Keratinocyte (primary cell): ENCODE results near the gene CYP46A1. TPM values are rescaled to one million over a fixed set of nuclear protein-coding genes. Genes with fewer than 3 reads are reported as not detected.

Experiments
- DNase-seq: peaks from one replicate; pipeline ENCODE4 v3.0.0-alpha.2; 2011; ENCODE audit warnings: low read depth, missing footprints, low spot score
- FAIRE-seq: peaks from 2 replicates; lab custom pipeline; 2011; peaks lifted over from hg19 to GRCh38; lab: Jason Lieb, UNC
- H2AFZ ChIP-seq: 2 replicates; pipeline ENCODE4 v1.6.0; 2012; ENCODE audit warnings: low read length, control low read depth, inconsistent platforms; ENCODE audit not compliant: control insufficient read depth
- H3K27ac ChIP-seq: 2 replicates; pipeline ENCODE4 v1.5.1; 2011; ENCODE audit warnings: low read length; ENCODE audit not compliant: control insufficient read depth, insufficient read depth
- H3K27me3 ChIP-seq: 3 replicates; pipeline ENCODE4 v1.6.0; 2011; ENCODE audit warnings: low read length; ENCODE audit not compliant: control insufficient read depth, insufficient read depth; ENCODE audit errors: extremely low read depth
- H3K36me3 ChIP-seq, 2 experiments: 2 replicates in 1 of 2; 3 replicates in 1 of 2; pipeline ENCODE4 v1.5.1; 2011; ENCODE audit warnings: low read length in 2 of 2, mild to moderate bottlenecking in 1 of 2; ENCODE audit not compliant: control insufficient read depth in 2 of 2, insufficient read depth in 2 of 2; ENCODE audit errors: extremely low read depth in 1 of 2
- H3K4me1 ChIP-seq: 3 replicates; pipeline ENCODE4 v1.5.1; 2011; ENCODE audit warnings: low read length; ENCODE audit not compliant: control insufficient read depth, insufficient read depth; ENCODE audit errors: extremely low read depth
- H3K4me2 ChIP-seq: 3 replicates; pipeline ENCODE4 v1.6.0; 2011; ENCODE audit warnings: low read depth, low read length; ENCODE audit not compliant: control insufficient read depth, insufficient read depth; ENCODE audit errors: extremely low read depth
- H3K4me3 ChIP-seq, 3 experiments: fragments of 200-600 bp in 1 of 3; sonication (generic) in 1 of 3; 2 replicates in 2 of 3; 3 replicates in 1 of 3; pipeline ENCODE4 v1.5.1; 2011 to 2016; ENCODE audit warnings: low read length in 3 of 3, mild to moderate bottlenecking in 3 of 3, control low read depth in 2 of 3, inconsistent platforms in 1 of 3, low read depth in 1 of 3, mixed read lengths in 1 of 3, mixed run types in 1 of 3, moderate library complexity in 1 of 3; ENCODE audit not compliant: control insufficient read depth in 2 of 3, insufficient read depth in 2 of 3; ENCODE audit errors: extremely low read depth in 1 of 3
- H3K79me2 ChIP-seq: 2 replicates; pipeline ENCODE4 v1.6.0; 2012; ENCODE audit warnings: low read length; ENCODE audit not compliant: control insufficient read depth, insufficient read depth
- H3K9ac ChIP-seq: 3 replicates; pipeline ENCODE4 v1.6.0; 2011; ENCODE audit warnings: low read length; ENCODE audit not compliant: control insufficient read depth, insufficient read depth; ENCODE audit errors: extremely low read depth
- H3K9me1 ChIP-seq: 3 replicates; pipeline ENCODE4 v1.6.0; 2011; ENCODE audit warnings: low read length; ENCODE audit not compliant: control insufficient read depth, insufficient read depth; ENCODE audit errors: extremely low read depth
- H3K9me3 ChIP-seq: 2 replicates; pipeline ENCODE4 v1.5.1; 2012; ENCODE audit warnings: low read depth, low read length; ENCODE audit not compliant: control insufficient read depth
- H4K20me1 ChIP-seq: 3 replicates; pipeline ENCODE4 v1.6.0; 2011; ENCODE audit warnings: low read length; ENCODE audit not compliant: control insufficient read depth, insufficient read depth; ENCODE audit errors: extremely low read depth
- CTCF ChIP-seq, 3 experiments: IDR thresholded peaks in 1 of 3; conservative IDR thresholded peaks in 1 of 3; optimal IDR thresholded peaks in 1 of 3; 2 replicates in 2 of 3; 3 replicates in 1 of 3; pipeline versions ENCODE3 to v1.5.1; 2011; ENCODE audit warnings: low read length in 3 of 3, mild to moderate bottlenecking in 3 of 3, moderate library complexity in 2 of 3, control low read depth in 1 of 3, inconsistent platforms in 1 of 3; ENCODE audit not compliant: insufficient read depth in 2 of 3; ENCODE audit errors: extremely low read depth in 1 of 3
- EZH2 ChIP-seq: IDR thresholded peaks from one replicate; pipeline ENCODE4 v1.6.1; 2012; ENCODE audit warnings: inconsistent platforms, mild to moderate bottlenecking, low read length, moderate library complexity
- dilution Hi-C: fragments of 300-500 bp; cut with MboI; formaldehyde crosslinking; loops from one replicate; pipeline ENCODE4 v1.7.0; 2020; ENCODE audit warnings: low sequenced_read_pairs; ENCODE audit not compliant: extremely low pct_ligation_motif_present
- polyA plus RNA-seq, 5 experiments: library from polyadenylated mRNA; depleted of rRNA in 3 of 5; stranded (reverse) in 3 of 5; stranded (forward) in 1 of 5; unstranded in 1 of 5; fragments of >200 nt; gene quantifications; 1 replicate in 1 of 5; 2 replicates in 3 of 5; 3 replicates in 1 of 5; pipeline versions ENCODE4 v1.2.1 to v1.2.3, GENCODE V29; 2011 to 2012; ENCODE audit warnings: missing spikeins in 2 of 5, low read depth in 1 of 5, low replicate concordance in 1 of 5

Gene CYP46A1
- polyA plus RNA-seq, 1 donor (not counting 4 experiments of a cell fraction or from before 2014, with no cell fraction given) = 0.01 TPM

- Histone ChIP-seq H4K20me1 (no peaks in the 10 kb centered on the region), H3K27me3 (peaks cover 9% of the 10 kb centered on the region), H3K36me3 (no peaks in the 10 kb centered on the region), H3K4me2 (no peak overlapping the region), H3K9ac (no peak overlapping the region), H3K27ac (no peak overlapping the region), H3K9me1 (no peaks in the 10 kb centered on the region), H3K4me3 (no peak overlapping the region), H2AFZ (no peak overlapping the region), H3K4me1 (peaks cover 42% of the 10 kb centered on the region), H3K79me2 (no peaks in the 10 kb centered on the region), H3K9me3 (no peaks in the 10 kb centered on the region)
- dilution Hi-C loops = no loop called here
- DNase-seq (no peak), FAIRE-seq (no peak)
- no peak for TF ChIP-seq EZH2
- no peak for TF ChIP-seq CTCF (optimal IDR thresholded peaks at IDR 0.05 in 1 of 3, IDR thresholded peaks at IDR 0.05 in 1 of 3, conservative IDR thresholded peaks at IDR 0.05 in 1 of 3; ENCODE audit: extremely low read depth in 1 of 3, insufficient read depth in 2 of 3, low read length in 3 of 3)
These were observed 65.9 kb downstream of the CYP46A1 start for GRCh38 chr14:99749763-99750715.

GRCh38 chr14:99750746-99751450 lies 66.8 kb downstream of the CYP46A1 start:
- no peak overlapping the region for H3K9ac ChIP-seq
- peaks cover 39% of the 10 kb centered on the region for H3K4me1 ChIP-seq
- H3K4me2 ChIP-seq = no peak overlapping the region
- no peaks in the 10 kb centered on the region for H3K9me3 ChIP-seq
- H3K27me3 ChIP-seq = peaks cover 9% of the 10 kb centered on the region
- no peak overlapping the region for H2AFZ ChIP-seq
- no peaks in the 10 kb centered on the region for H3K36me3 ChIP-seq
- TF ChIP-seq EZH2 (no peak), CTCF (optimal IDR thresholded peaks at IDR 0.05 in 1 of 3, IDR thresholded peaks at IDR 0.05 in 1 of 3, conservative IDR thresholded peaks at IDR 0.05 in 1 of 3; ENCODE audit: extremely low read depth in 1 of 3, insufficient read depth in 2 of 3, low read length in 3 of 3) (no peak)
- dilution Hi-C loops = no loop called here
- no peak overlapping the region for H3K27ac ChIP-seq
- no peak for FAIRE-seq
- no peaks in the 10 kb centered on the region for H3K9me1 ChIP-seq
- no peak for DNase-seq
- H3K79me2 ChIP-seq = no peaks in the 10 kb centered on the region
- no peaks in the 10 kb centered on the region for H4K20me1 ChIP-seq
- no peak overlapping the region for H3K4me3 ChIP-seq
